Activated B cell treated with CpG ODN at 0.5 μM for 24 hours (primary cell): ENCODE results near the gene PROCR. TPM values are rescaled to one million over a fixed set of nuclear protein-coding genes. Genes with fewer than 3 reads are reported as not detected.
"Not testable (repeated sequence)": the region's sequence is repeated elsewhere in the genome, so short reads cannot be mapped to it uniquely, and the experiment has no call there.

Experiments
- ATAC-seq: fragments of 200-7000 bp; cut with Tn5 transposase; one replicate; pipeline ENCODE4 v1.10.0; 2021; ENCODE audit warnings: low read depth, mild to moderate bottlenecking, moderate library complexity
- CTCF ChIA-PET: fragments of 350-600 bp; sonication (Branson Sonifier 250); formaldehyde crosslinking; loops from one replicate; lab custom pipeline; 2021; ENCODE audit warnings: antibody characterized with exemption; lab: Charles Lee
- POLR2A ChIA-PET: fragments of 350-600 bp; sonication (Branson Sonifier 250); formaldehyde crosslinking; loops from one replicate; lab custom pipeline; 2021; ENCODE audit warnings: antibody characterized with exemption; lab: Charles Lee
- DNase-seq: peaks from one replicate; pipeline ENCODE4 v3.0.0; 2022
- H3K27ac Mint-ChIP-seq: one replicate; pipeline ENCODE4 v1.8.0; 2020; ENCODE audit warnings: mixed read lengths
- H3K27me3 Mint-ChIP-seq: one replicate; pipeline ENCODE4 v1.8.0; 2021; ENCODE audit warnings: mixed read lengths
- H3K36me3 Mint-ChIP-seq: one replicate; pipeline ENCODE4 v1.8.0; 2021; ENCODE audit warnings: low read depth, mixed read lengths
- H3K4me1 Mint-ChIP-seq: one replicate; pipeline ENCODE4 v1.8.0; 2021; ENCODE audit warnings: mixed read lengths
- H3K4me3 Mint-ChIP-seq: one replicate; pipeline ENCODE4 v1.8.0; 2020; ENCODE audit warnings: mild to moderate bottlenecking, mixed read lengths
- H3K9me3 Mint-ChIP-seq: one replicate; pipeline ENCODE4 v1.8.0; 2020; ENCODE audit warnings: mixed read lengths
- CTCF ChIP-seq: fragments of 200-600 bp; IDR thresholded peaks from one replicate; pipeline ENCODE4 v1.8.0; 2022; ENCODE audit warnings: antibody characterized with exemption, mild to moderate bottlenecking
- intact Hi-C: fragments of 100-400 bp; cut with micrococcal nuclease; formaldehyde crosslinking; loops from one replicate; pipeline ENCODE4 v1.15.1; 2024
- total RNA-seq: library from RNA; stranded (reverse); gene quantifications from 2 replicates; pipeline ENCODE4 v1.2.3, GENCODE V29; 2022

Gene PROCR
- total RNA-seq, 1 donor from 2014 or later, result 0.40 TPM

GRCh38 chr20:35180266-35180665, 8.4 kb downstream of the PROCR start:
- no peaks in the 10 kb centered on the region for H3K27me3 Mint-ChIP-seq
- intact Hi-C loops, result no loop called here

DNA sequence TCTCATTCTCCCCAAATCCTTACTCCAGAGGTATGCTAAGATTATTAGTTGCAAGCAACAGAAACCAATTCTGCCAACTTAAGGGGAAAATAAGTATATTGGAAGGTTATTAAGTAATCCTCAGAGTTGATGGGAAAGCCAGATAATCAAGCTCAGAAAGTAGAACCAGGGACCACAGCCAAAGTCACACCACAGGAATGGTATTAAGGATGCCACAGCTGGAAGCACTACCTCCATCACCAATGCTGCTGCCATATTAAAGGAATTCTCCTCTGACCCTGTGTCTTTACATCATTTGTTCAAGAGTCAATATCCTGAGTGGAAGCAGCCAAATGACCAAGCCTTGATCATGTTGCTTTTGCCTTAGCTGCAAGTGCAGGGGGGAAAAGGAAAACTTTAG, 9.9 kb downstream of the PROCR start:
- Mint-ChIP-seq H3K4me1 (no peaks in the 10 kb centered on the region), H3K27me3 (no peaks in the 10 kb centered on the region), H3K9me3 (peaks cover 3% of the 10 kb centered on the region), H3K36me3 (no peaks in the 10 kb centered on the region), H3K27ac (no peak overlapping the region), H3K4me3 (no peak overlapping the region)
- intact Hi-C loops, result no loop called here
- ChIA-PET CTCF (no interaction called here), POLR2A (no interaction called here)
- DNase-seq, result no peak
- ATAC-seq, result no peak
- TF ChIP-seq CTCF, result no peak

More at GRCh38 chr20:35180266-35180665, 8.4 kb downstream of the PROCR start:
- CTCF ChIA-PET, result no interaction called here
- DNase-seq, result no peak
- ATAC-seq, result no peak
- Mint-ChIP-seq H3K9me3 (peaks cover under 1% of the 10 kb centered on the region), H3K4me3 (no peak overlapping the region), H3K36me3 (no peaks in the 10 kb centered on the region), H3K4me1 (no peaks in the 10 kb centered on the region), H3K27ac (no peak overlapping the region)
- no peak for TF ChIP-seq CTCF
- POLR2A ChIA-PET, result interaction anchor here (0.6 kb wide), 1 partner anchor 84 kb away, joined by 4 read pairs; no protein-coding TSS in a partner anchor

DNA sequence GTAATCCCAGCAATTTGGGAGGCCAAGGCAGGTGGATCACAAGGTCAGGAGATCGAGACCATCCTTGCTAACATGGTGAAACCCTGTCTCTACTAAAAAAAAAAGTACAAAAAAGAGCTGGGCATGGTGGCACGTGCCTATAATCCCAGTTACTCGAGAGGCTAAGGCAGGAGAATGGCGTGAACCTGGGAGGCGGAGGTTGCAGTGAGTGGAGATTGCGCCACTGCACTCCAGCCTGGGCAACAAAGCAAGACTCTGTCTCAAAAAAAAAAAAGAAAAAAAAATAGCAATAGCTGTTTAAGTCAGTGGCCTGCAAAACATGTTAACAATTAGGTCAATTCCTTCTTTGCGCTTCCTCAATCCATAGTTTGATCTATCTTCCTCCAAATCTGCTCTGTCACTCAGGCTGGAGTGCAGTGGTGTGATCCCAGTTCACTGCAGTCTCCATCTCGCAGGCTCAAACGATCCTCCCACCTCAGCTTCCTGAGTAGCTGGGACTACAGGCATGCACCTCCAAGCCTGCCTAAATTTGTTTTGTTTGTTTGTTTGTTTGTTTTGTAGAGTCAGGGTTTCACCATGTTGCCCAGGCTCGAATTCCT, 14.9 kb downstream of the PROCR start:
- H3K27me3 Mint-ChIP-seq, H3K9me3 Mint-ChIP-seq, H3K4me3 Mint-ChIP-seq, intact Hi-C loops, DNase-seq, H3K36me3 Mint-ChIP-seq, CTCF ChIA-PET, H3K27ac Mint-ChIP-seq, ATAC-seq, H3K4me1 Mint-ChIP-seq: not testable (repeated sequence)
- POLR2A ChIA-PET, result interaction anchor here (0.6 kb wide), 1 partner anchor 752 kb away, joined by 3 read pairs; no protein-coding TSS in a partner anchor

- Mint-ChIP-seq H3K36me3 (no peaks in the 10 kb centered on the region), H3K27me3 (no peaks in the 10 kb centered on the region), H3K4me3 (no peak overlapping the region), H3K4me1 (no peaks in the 10 kb centered on the region), H3K27ac (no peak overlapping the region), H3K9me3 (peaks cover 3% of the 10 kb centered on the region)
- intact Hi-C loops, result no loop called here
- ATAC-seq (no peak), DNase-seq (no peak)
- CTCF ChIA-PET, result no interaction called here
- TF ChIP-seq CTCF, result no peak
- POLR2A ChIA-PET, result interaction anchor here (0.5 kb wide), 1 partner anchor 267 kb away, joined by 4 read pairs; no protein-coding TSS in a partner anchor
Measured at GRCh38 chr20:35187584-35188190, 15.8 kb downstream of the PROCR start.

GRCh38 chr20:35189223-35189622, 17.4 kb downstream of the PROCR start:
- intact Hi-C loops, H3K36me3 Mint-ChIP-seq, H3K9me3 Mint-ChIP-seq: not testable (repeated sequence)

GRCh38 chr20:35190556-35190955, 18.7 kb downstream of the PROCR start:
- Mint-ChIP-seq H3K27ac (no peak overlapping the region), H3K27me3 (no peaks in the 10 kb centered on the region), H3K36me3 (peaks cover 2% of the 10 kb centered on the region), H3K4me1 (no peaks in the 10 kb centered on the region), H3K4me3 (no peak overlapping the region), H3K9me3 (no peaks in the 10 kb centered on the region)
- ChIA-PET POLR2A (no interaction called here), CTCF (no interaction called here)
- DNase-seq (no peak), ATAC-seq (no peak)
- TF ChIP-seq CTCF, result no peak
- intact Hi-C loops, result no loop called here

More at GRCh38 chr20:35189223-35189622, 17.4 kb downstream of the PROCR start:
- H3K4me1 Mint-ChIP-seq, DNase-seq, H3K27ac Mint-ChIP-seq, POLR2A ChIA-PET, CTCF ChIA-PET, H3K27me3 Mint-ChIP-seq, H3K4me3 Mint-ChIP-seq, ATAC-seq: not testable (repeated sequence)
